ENCODE data around the gene METTL6. TPM values are rescaled to one million over a fixed set of nuclear protein-coding genes. Genes with fewer than 3 reads are reported as not detected.

Gene METTL6
- total and polyA plus RNA-seq, 2 donors (not counting 1 experiment from before 2014, with no cell fraction given), result 25.7 to 37.3 TPM

GRCh38 chr3:15471861-15472260 lies 44.5 kb upstream of the METTL6 start:
- Histone ChIP-seq H3K9me3 (ENCODE audit: control insufficient read depth, insufficient read depth, low read depth, low read length) (no peaks in the 10 kb centered on the region), H4K20me1 (ENCODE audit: control insufficient read depth, extremely low read depth, insufficient read depth, low read length) (no peaks in the 10 kb centered on the region), H3K4me1 (ENCODE audit: control insufficient read depth, extremely low read depth, insufficient read depth, low read length) (no peaks in the 10 kb centered on the region), H3K4me3 (replicated peaks in 1 of 4; ENCODE audit: control extremely low read depth in 1 of 4, insufficient read depth in 1 of 4, low read depth in 3 of 4, low read length in 4 of 4) (no peak overlapping the region), H2AFZ (ENCODE audit: low read length) (no peak overlapping the region), H3K4me2 (ENCODE audit: extremely low read depth, insufficient read depth, low read length) (no peak overlapping the region), H3K27me3 (ENCODE audit: control insufficient read depth, insufficient read depth, low read length) (no peaks in the 10 kb centered on the region), H3K36me3 (ENCODE audit: control insufficient read depth, insufficient read depth, low read length) (no peaks in the 10 kb centered on the region), H3K79me2 (ENCODE audit: control insufficient read depth, insufficient read depth, low read length) (no peaks in the 10 kb centered on the region), H3K9ac (ENCODE audit: insufficient read depth, low read length) (no peak overlapping the region), H3K27ac (ENCODE audit: insufficient read depth, low read length) (no peak overlapping the region)
- no peak for DNase-seq (ENCODE audit: low read depth in 2 of 2)
- TF ChIP-seq CTCF (conservative IDR thresholded peaks at IDR 0.05 in 1 of 2, IDR thresholded peaks at IDR 0.05 in 1 of 2; ENCODE audit: low read depth in 1 of 2, low read length in 2 of 2) (no peak), EZH2 (IDR thresholded peaks at IDR 0.05; ENCODE audit: low read length, missing control alignments) (no peak)

- TF ChIP-seq CTCF (conservative IDR thresholded peaks at IDR 0.05 in 1 of 2, IDR thresholded peaks at IDR 0.05 in 1 of 2; ENCODE audit: low read depth in 1 of 2, low read length in 2 of 2), result no peak
- TF ChIP-seq EZH2 (IDR thresholded peaks at IDR 0.05; ENCODE audit: low read length, missing control alignments), result no peak
- H2AFZ ChIP-seq (ENCODE audit: low read length), result no peak overlapping the region
- H4K20me1 ChIP-seq (ENCODE audit: control insufficient read depth, extremely low read depth, insufficient read depth, low read length), result no peaks in the 10 kb centered on the region
- H3K9ac ChIP-seq (ENCODE audit: insufficient read depth, low read length), result no peak overlapping the region
- H3K27ac ChIP-seq (ENCODE audit: insufficient read depth, low read length), result no peak overlapping the region
- no peak overlapping the region for H3K4me2 ChIP-seq (ENCODE audit: extremely low read depth, insufficient read depth, low read length)
- no peaks in the 10 kb centered on the region for H3K27me3 ChIP-seq (ENCODE audit: control insufficient read depth, insufficient read depth, low read length)
- H3K79me2 ChIP-seq (ENCODE audit: control insufficient read depth, insufficient read depth, low read length), result no peaks in the 10 kb centered on the region
- H3K9me3 ChIP-seq (ENCODE audit: control insufficient read depth, insufficient read depth, low read depth, low read length), result no peaks in the 10 kb centered on the region
- no peaks in the 10 kb centered on the region for H3K36me3 ChIP-seq (ENCODE audit: control insufficient read depth, insufficient read depth, low read length)
- no peaks in the 10 kb centered on the region for H3K4me1 ChIP-seq (ENCODE audit: control insufficient read depth, extremely low read depth, insufficient read depth, low read length)
- DNase-seq (ENCODE audit: low read depth in 2 of 2), result no peak
- no peak overlapping the region for H3K4me3 ChIP-seq (replicated peaks in 1 of 4; ENCODE audit: control extremely low read depth in 1 of 4, insufficient read depth in 1 of 4, low read depth in 3 of 4, low read length in 4 of 4)
Measured at GRCh38 chr3:15470849-15471248, 43.5 kb upstream of the METTL6 start.

GRCh38 chr3:15470261-15470660 lies 42.9 kb upstream of the METTL6 start:
- Histone ChIP-seq H3K27ac (ENCODE audit: insufficient read depth, low read length) (no peak overlapping the region), H3K36me3 (ENCODE audit: control insufficient read depth, insufficient read depth, low read length) (no peaks in the 10 kb centered on the region), H3K4me3 (replicated peaks in 1 of 4; ENCODE audit: control extremely low read depth in 1 of 4, insufficient read depth in 1 of 4, low read depth in 3 of 4, low read length in 4 of 4) (no peak overlapping the region), H3K9me3 (ENCODE audit: control insufficient read depth, insufficient read depth, low read depth, low read length) (no peaks in the 10 kb centered on the region), H3K27me3 (ENCODE audit: control insufficient read depth, insufficient read depth, low read length) (no peaks in the 10 kb centered on the region), H2AFZ (ENCODE audit: low read length) (no peak overlapping the region), H3K4me1 (ENCODE audit: control insufficient read depth, extremely low read depth, insufficient read depth, low read length) (no peaks in the 10 kb centered on the region), H4K20me1 (ENCODE audit: control insufficient read depth, extremely low read depth, insufficient read depth, low read length) (no peaks in the 10 kb centered on the region), H3K4me2 (ENCODE audit: extremely low read depth, insufficient read depth, low read length) (no peak overlapping the region), H3K79me2 (ENCODE audit: control insufficient read depth, insufficient read depth, low read length) (no peaks in the 10 kb centered on the region), H3K9ac (ENCODE audit: insufficient read depth, low read length) (no peak overlapping the region)
- no peak for DNase-seq (ENCODE audit: low read depth in 2 of 2)
- TF ChIP-seq EZH2 (IDR thresholded peaks at IDR 0.05; ENCODE audit: low read length, missing control alignments) (no peak), CTCF (conservative IDR thresholded peaks at IDR 0.05 in 1 of 2, IDR thresholded peaks at IDR 0.05 in 1 of 2; ENCODE audit: low read depth in 1 of 2, low read length in 2 of 2) (no peak)
